Measurements from ENCODE around the gene LAMA3. TPM values are rescaled to one million over a fixed set of nuclear protein-coding genes. Genes with fewer than 3 reads are reported as not detected.
A peak's percentile ranks its signal among the peaks of the same experiment; 100 is the strongest.

LAMA3 gene
- total RNA-seq, 1 experiment from 2014 or later: 8.1 TPM

DNA sequence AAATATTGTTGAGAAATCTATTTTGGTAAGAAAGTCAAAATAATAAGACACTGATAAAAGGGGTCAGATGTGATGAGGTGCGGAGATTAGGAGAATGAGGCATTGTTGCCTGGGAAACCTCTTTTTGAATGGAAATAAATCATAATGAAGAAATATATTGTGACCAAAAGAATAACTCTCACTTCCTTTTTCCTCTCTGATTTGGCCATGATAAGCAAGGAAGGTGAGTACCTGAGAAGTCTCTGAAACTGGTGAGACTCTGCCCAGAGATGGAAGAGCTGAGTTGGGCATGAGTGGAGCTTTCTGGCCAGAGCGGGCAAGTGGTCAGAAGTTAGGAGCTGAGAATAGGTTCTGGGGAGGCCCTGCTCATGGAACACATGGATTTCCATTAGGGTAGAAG, 11.8 kb downstream of the LAMA3 start:
- intact Hi-C loops (cut with micrococcal nuclease; ENCODE audit: unreplicated experiment): loop anchor here (10.0 kb wide), 1 partner anchor 186 kb away; no protein-coding TSS in a partner anchor

DNA sequence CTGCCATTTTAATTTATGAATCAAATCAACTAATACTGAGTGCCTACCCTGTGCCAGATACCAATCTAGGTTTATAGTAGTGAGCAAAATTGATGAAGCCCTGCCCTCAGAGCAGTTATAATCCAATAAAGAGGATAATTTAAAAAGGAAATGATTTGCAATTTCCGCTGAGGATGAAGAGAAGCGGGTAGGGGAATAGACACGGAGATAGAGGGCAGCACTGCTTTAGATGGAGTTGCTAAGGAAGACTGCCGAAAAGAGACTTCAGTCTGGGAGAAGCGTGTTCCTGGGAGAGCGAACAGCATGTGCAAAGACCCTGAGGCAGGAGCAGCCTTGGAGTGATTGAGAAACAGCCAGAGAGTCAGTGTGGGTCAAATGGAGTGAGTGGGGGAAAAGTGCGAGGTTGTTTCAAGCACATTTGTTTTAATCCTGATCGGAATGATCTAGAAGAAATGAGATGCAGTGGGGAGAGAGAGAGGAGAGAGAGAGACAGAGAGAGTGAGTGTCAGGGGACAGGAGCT, 12.4 kb downstream of the LAMA3 start:
- ChIA-PET CTCF (no interaction called here), POLR2A (no interaction called here)
- DNase-seq (ENCODE audit: low read depth, low spot score): no peak
- in situ Hi-C loops (cut with HindIII; ENCODE audit: low pct_unique_long_range_greater_than_20kb, low sequenced_read_pairs): no loop called here
- Histone ChIP-seq H3K4me3 (ENCODE audit: low read depth in 2 of 2, low read length in 2 of 2) (no peak overlapping the region), H3K36me3 (ENCODE audit: control insufficient read depth, insufficient read depth, low read length) (no peaks in the 10 kb centered on the region), H3K27ac (ENCODE audit: low read length) (no peak overlapping the region), H3K27me3 (ENCODE audit: control insufficient read depth, insufficient read depth, low read length) (no peaks in the 10 kb centered on the region; the same call in 1 of the 2 replicates), H3K4me1 (ENCODE audit: control insufficient read depth, insufficient read depth, low read length) (no peaks in the 10 kb centered on the region), H3K9me3 (ENCODE audit: control insufficient read depth, insufficient read depth, low read depth, low read length) (peaks cover 4% of the 10 kb centered on the region; the same call in 1 of the 2 replicates)
- intact Hi-C loops (cut with micrococcal nuclease; ENCODE audit: unreplicated experiment): loop anchor here (2.0 to 10.0 kb wide), 2 partner anchors 79 to 187 kb away; no protein-coding TSS in a partner anchor
- TF ChIP-seq CTCF (IDR thresholded peaks at IDR 0.05): peak; percentile 19; the same call in 1 of the 2 replicates
- TF ChIP-seq, protein P1, sequence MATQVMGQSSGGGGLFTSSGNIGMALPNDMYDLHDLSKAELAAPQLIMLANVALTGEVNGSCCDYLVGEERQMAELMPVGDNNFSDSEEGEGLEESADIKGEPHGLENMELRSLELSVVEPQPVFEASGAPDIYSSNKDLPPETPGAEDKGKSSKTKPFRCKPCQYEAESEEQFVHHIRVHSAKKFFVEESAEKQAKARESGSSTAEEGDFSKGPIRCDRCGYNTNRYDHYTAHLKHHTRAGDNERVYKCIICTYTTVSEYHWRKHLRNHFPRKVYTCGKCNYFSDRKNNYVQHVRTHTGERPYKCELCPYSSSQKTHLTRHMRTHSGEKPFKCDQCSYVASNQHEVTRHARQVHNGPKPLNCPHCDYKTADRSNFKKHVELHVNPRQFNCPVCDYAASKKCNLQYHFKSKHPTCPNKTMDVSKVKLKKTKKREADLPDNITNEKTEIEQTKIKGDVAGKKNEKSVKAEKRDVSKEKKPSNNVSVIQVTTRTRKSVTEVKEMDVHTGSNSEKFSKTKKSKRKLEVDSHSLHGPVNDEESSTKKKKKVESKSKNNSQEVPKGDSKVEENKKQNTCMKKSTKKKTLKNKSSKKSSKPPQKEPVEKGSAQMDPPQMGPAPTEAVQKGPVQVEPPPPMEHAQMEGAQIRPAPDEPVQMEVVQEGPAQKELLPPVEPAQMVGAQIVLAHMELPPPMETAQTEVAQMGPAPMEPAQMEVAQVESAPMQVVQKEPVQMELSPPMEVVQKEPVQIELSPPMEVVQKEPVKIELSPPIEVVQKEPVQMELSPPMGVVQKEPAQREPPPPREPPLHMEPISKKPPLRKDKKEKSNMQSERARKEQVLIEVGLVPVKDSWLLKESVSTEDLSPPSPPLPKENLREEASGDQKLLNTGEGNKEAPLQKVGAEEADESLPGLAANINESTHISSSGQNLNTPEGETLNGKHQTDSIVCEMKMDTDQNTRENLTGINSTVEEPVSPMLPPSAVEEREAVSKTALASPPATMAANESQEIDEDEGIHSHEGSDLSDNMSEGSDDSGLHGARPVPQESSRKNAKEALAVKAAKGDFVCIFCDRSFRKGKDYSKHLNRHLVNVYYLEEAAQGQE (IDR thresholded peaks at IDR 0.05; ENCODE audit: insufficient read depth in 1 of 2, low read depth in 2 of 2, low read length in 1 of 2): no peak
- ATAC-seq: no peak
- no TSS peak for BruUV-seq (replicated peaks)

More for the DNA sequence above, 11.8 kb downstream of the LAMA3 start:
- peaks cover under 1% of the 10 kb centered on the region; the same call in 1 of the 2 replicates for H3K9me3 ChIP-seq (ENCODE audit: control insufficient read depth, insufficient read depth, low read depth, low read length)
- H3K4me1 ChIP-seq (ENCODE audit: control insufficient read depth, insufficient read depth, low read length): no peaks in the 10 kb centered on the region
- H3K27me3 ChIP-seq (ENCODE audit: control insufficient read depth, insufficient read depth, low read length): no peaks in the 10 kb centered on the region; the same call in 1 of the 2 replicates
- no TSS peak for BruUV-seq (replicated peaks)
- no peak overlapping the region for H3K27ac ChIP-seq (ENCODE audit: low read length)
- in situ Hi-C loops (cut with HindIII; ENCODE audit: low pct_unique_long_range_greater_than_20kb, low sequenced_read_pairs): no loop called here
- DNase-seq (ENCODE audit: low read depth, low spot score) (no peak), ATAC-seq (no peak)
- H3K36me3 ChIP-seq (ENCODE audit: control insufficient read depth, insufficient read depth, low read length): no peaks in the 10 kb centered on the region
- H3K4me3 ChIP-seq (ENCODE audit: low read depth in 2 of 2, low read length in 2 of 2): no peak overlapping the region
- ChIA-PET POLR2A (no interaction called here), CTCF (no interaction called here)
- TF ChIP-seq SIN3A (IDR thresholded peaks at IDR 0.05; ENCODE audit: borderline replicate concordance, insufficient read depth, low read depth, low read length) (no peak), TCF7L2 (IDR thresholded peaks at IDR 0.05; ENCODE audit: low read depth, low read length) (no peak), POLR2AphosphoS5 (IDR thresholded peaks at IDR 0.05; ENCODE audit: low read depth, low read length) (no peak), CTCF (IDR thresholded peaks at IDR 0.05) (no peak)
- TF ChIP-seq, protein P1 (IDR thresholded peaks at IDR 0.05; ENCODE audit: insufficient read depth in 1 of 2, low read depth in 2 of 2, low read length in 1 of 2): no peak

Measured in Panc1 (cell line).